GM18907 (cell line): ENCODE results near the gene TADA2A.
A peak's percentile ranks its signal among the peaks of the same experiment; 100 is the strongest.

Experiments used
- ATAC-seq: cut with Tn5 transposase; IDR thresholded peaks from one replicate; pipeline ENCODE4 v1.9.1; 2021; ENCODE audit warnings: mild to moderate bottlenecking, moderate library complexity; ENCODE audit not compliant: unreplicated experiment

Gene TADA2A, protein sequence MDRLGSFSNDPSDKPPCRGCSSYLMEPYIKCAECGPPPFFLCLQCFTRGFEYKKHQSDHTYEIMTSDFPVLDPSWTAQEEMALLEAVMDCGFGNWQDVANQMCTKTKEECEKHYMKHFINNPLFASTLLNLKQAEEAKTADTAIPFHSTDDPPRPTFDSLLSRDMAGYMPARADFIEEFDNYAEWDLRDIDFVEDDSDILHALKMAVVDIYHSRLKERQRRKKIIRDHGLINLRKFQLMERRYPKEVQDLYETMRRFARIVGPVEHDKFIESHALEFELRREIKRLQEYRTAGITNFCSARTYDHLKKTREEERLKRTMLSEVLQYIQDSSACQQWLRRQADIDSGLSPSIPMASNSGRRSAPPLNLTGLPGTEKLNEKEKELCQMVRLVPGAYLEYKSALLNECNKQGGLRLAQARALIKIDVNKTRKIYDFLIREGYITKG

DNA sequence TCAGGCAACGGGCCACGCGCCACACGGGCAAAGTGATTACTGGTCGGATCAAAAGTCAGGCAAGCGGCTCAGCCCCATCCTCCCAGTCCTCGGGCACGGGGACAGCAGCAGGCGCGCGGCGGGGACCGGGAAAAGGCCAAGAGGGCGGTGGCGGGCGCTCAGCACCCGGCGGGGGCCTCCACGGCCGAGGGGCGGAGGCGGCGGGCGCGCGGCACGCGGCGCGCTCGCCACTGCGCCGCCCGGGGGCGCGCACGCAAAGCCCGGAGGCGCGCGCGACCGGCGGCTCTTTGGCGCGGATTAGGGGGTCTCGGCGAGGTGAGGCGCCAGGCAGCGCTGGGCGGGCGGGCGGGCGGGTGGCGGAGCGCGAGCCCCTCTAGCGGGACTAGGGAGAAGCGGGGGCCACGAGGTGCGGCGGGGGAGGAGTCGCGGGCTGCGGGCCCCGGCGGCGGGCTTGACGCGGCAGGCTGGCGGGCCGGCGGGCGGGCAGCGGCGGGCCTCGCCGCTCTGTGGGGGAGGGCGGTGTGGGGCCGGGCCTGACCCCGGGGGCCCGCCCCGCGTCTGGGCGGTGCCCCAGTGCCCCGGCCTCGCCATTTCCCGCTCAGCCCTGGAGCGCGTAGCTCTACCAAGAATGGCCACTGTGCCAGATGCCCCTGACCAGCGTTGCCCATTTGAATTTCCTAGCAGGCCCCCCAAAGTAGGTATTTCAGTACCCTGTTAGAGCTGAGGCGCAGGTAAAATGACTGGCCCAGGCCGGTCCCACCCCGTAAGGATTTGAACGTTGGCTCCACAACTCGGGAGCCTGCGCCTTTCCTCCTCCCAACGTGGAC is at the start of gene TADA2A, which contains the start of gene ACACA:
Gene TADA2A, plus strand, starts transcription at position 252 of the 827 bp plus-strand sequence. CDS start 4,480 bp downstream, outside the sequence.
Gene ACACA, minus strand, starts transcription at position 202 of the 827 bp plus-strand sequence. CDS start 537 bp downstream, outside the sequence.
- ATAC-seq = peak; percentile 77

DNA sequence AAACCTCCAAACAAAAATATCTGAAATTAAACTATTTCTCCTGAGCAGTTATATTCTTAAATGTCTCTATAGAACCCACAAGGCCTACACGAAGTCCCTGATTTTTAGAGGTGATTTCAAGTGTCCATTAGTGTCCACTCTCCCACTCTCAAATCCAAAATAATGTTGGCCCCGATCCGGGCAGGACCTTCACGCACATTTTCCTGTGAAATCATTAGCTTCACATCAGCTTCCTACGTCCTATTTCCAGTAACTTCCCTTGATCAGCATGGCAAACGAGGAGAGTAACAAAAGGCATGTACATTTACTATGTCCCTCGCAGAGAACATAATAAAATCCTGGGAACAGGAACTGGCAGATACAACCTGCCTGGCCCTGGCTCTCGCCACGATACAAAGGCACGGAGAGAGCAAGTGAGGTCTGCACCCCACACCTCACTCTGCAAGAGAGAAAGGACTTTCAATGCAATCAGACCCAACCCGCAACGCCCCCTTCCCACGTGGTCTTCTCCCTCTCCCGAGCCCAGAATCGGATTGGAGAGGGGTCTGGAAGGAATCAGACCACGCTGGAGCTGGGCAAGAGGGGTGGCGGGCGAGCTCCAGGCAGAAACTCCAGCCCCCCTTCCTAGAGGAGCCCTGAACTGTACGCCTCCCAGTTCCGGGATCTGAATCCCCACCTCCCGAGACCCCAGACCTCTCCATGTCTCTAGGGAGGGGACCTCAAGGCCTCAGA is 48.4 kb upstream of the TADA2A start:
- peak; percentile 25 for ATAC-seq

DNA sequence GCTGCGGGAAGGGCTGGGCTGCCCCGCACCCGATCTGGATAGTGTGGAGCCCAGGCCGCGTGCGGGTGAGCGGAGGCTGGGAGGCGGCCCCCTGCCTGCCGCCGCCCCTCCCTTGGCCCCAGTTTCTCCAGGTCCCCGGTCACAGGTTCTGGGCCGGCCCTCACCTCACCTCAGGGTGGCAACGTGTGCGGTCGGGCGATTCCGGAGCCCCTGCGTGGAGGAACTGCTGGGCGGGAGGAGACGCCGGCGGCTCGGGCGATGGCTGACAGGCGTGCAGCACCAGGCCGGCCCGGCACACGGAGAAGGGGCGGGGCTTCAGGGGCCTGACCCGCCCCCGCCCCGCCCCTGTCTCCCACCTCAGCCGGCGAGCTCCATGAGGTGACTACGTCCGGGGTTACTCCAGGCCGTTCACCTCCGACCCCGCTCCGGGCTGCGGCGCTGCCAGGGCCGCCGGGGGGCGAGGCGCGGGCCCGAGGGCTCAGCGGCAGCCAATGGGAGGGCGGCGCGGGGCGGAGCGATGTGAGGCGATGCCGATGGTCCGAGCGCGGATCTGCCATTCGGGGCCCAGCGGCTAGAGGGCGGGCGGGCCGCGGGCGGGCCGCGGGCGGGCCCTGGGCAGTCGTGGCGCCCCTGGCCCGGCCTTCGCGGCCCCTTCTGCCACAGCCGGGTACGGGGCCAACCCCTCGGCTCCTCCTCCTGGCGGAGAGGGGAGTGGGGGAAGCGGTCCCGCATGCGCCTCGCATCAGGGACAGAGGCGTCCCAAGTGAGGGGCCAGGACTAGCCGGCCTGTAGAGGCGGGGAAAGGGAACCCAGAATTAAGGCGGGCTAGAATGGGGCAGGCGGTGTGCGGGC is 47.6 kb upstream of the TADA2A start:
- ATAC-seq = peak; percentile 90

DNA sequence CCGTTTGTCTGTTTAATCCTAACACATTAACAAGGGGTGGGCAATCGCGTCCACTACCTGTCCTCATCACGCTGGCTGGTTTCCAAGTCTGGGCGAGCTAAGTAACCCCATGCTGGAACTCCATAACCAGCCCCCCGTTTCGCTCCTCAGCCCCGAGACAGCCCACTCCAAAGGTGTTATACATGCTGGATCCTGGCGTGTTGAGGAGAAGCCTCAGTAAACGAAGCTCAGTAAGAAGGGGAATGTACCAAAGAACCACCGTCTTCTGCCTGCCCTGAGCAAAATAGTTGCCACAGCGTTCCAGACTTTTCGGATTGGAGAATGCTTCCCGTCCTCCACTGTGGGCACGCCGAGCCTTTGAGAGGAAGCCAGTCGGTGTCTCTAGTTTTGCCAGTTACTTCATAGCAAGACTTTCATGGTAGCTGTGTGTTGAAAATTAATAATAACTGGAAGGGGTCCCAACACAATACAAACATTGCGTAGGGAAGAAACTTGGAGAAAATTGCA is 47.0 kb upstream of the TADA2A start:
- ATAC-seq = no peak

DNA sequence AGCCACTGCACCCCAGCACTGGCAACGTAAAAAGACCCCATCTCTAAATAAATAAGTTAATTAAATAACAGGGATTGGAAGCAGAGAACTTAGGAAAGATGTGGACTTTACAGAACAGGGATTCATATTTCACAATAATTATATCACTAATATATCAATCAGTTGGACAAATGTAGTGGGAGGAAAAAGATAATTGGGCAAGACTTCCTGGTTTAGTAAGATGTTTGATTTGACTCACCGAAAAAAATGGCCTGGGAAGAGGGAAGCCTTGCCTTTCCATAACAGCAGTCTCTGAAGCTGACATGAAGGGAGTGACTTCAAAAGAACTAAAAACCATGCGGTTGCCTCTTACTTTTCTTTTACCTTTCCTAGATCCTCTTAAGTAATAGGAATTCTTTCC is 46.1 kb upstream of the TADA2A start:
- no peak for ATAC-seq

DNA sequence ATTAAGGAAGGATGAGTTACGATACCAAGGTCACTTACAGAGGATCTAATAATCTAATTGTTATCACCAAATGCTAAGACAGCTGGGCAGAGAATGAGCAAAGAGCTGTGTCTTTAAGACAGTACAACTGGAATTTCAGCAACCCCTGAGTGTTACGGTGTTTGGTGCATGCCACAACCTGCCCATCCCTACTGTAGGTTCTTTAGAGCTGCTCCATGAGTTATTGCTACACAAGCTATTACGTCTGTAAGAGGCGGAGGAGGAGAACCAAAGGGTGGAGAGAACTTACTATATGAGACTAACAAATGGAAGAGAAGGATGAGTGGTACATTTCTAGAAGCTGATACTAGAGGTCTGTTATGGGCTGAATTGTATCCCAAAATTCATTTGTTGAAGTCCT is 45.1 kb upstream of the TADA2A start:
- ATAC-seq = no peak

DNA sequence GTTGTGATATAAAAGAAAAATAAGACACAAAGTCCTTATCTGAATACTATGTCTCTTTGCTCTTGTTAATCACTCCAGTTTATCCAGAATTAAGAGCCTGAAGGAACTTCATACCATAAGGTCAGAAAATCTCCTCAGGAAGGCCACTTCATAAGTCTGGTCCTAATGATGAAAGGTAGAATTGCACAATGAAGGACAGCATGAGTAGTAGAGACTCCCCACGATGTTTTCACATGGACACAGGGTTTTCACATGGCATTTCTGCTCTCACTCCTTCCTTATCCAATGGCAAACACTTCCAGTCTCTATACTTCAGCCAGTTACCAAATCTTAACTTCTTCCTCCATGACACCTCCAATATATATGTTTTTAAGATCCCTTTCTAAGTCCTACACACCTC is 41.1 kb upstream of the TADA2A start:
- ATAC-seq = no peak

DNA sequence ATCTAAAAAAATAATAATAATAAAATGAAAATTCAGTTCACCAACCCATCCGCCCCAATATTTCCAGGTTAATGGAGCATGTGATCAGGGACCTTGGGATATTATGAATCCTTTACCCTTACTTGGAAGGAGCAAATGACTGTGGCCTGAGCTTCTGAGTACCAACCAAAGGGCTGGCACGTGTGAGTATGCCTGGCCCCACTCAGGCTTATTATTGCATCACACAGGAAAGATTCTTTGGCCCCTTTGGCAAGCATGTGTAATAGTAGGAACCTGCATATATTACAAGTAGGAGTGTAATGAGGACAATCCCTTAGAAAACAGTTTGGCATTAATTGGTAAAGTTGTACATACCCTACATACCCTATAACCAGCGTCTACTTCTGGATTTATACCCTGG is 38.1 kb upstream of the TADA2A start:
- no peak for ATAC-seq

DNA sequence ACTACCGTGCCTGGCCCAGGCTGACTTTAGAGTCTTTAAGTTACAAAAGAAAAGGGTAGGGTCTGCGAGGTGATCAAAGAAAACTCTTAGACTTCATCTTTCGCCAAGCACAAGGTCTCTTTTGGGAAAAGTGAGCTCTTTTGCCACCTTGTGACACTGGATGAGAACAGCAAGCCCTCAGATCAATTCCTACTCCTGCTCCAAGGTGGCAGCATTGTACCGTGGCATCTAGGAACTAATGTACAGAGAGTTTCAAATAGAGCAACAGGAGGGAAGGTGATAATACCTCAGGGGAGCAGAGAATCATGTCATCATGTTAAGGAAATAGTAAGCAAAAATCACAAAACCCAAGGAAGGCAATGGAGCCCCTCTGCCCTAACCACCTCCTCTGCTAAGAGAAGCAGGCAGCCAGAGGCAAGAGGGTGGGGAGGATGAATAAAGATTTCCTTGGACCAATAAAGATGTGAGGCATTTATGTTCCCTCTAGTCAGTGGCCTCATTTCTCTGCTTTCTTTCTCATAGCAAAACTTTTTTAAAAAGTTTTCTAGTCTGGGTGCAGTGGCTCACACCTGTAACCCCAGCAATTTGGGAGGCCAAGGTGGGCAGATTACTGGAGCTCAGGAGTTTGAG is 33.0 kb upstream of the TADA2A start:
- peak; percentile 71 for ATAC-seq

DNA sequence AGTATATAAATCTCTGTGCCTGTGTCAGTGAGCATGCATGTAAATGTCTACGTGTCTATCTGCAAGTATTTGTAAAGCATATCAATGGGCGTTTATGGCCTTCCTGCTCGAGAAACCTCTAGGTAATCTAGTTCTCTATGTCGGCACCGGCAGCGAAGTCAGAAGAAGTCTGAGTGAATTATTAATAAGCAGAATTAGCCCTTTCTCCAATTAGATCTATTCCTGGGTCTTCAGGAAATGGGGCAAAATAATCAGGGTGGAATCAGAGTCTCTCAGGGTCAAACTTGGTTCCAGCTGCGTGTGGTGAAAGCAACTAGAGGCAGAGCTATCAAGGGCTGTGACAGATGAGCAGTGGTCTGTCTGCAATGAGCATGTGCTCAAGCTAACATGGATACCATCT is 31.0 kb upstream of the TADA2A start, which contains the start of gene C17orf78:
Gene C17orf78, plus strand, starts transcription at position 280 of the 400 bp plus-strand sequence. Its CDS starts 108 bp downstream, at position 388.
- no peak for ATAC-seq

DNA sequence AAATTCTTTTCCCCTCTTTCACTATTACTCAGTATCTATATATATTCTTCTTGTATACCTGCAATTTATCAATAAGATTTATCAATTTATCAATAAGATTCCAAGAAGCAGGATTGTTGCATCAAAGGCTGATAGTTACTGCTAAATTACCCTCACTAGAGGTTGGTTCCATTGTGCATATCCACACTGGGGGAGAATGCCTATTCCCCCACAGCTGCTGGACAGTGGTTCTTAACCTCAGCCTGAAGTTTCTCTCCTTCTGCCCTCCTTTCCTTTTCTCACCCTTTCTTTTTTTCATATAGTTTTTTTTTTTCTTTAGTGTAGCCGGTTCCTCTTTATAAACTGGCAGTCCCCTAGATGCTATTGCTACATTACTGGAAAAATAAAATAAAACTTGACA is 24.6 kb upstream of the TADA2A start:
- no peak for ATAC-seq

DNA sequence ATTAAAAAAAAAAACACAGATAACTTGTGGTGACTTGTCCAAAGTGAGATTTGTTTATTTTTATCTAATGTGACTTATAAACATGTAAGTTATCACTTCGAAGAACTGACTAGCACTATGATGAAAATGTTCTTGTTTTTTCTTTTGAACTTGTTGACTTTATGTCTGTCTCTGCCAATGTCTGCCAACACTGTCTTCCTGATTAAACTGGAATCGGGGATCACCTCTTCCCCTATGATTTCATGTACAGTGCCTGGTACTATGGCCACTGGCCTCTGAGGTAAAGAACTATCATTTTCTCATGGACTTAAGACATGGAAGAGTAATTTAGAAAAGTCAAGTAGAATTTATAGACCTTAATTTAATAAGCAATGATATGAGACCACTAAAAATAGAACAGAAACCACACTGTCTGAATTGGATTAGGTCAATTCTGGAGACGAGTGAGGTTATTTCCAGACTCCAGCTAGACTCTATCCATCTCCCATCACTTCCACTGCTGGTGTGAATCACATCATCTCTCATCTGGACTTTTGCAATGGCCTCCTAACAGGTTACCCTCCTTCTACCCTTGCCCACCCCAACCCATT is 22.0 kb upstream of the TADA2A start:
- no peak for ATAC-seq

DNA sequence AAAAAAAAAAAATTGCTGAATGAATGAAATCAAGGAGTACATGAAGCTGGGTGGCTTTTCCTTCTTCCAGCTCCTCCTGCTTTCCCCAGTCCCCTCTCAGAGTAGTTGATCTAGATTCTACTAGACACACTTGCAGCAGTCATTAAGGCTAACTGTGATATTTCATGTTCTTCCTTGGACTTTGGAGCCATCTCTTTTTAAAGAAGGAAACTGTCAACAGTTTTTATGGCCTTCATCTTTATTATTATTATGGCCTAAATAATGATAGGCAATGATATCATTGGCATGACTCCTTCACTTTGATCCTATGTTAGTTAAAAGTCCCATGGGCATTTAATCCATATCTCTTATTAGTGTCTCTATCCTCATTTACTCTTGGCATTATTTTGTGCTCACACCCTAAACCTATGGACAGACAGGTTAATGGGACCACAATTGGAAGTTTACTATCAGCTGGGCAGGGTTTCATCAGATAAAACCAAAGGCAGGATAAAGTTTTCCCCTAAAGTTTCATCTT is 21.2 kb upstream of the TADA2A start:
- ATAC-seq = no peak

DNA sequence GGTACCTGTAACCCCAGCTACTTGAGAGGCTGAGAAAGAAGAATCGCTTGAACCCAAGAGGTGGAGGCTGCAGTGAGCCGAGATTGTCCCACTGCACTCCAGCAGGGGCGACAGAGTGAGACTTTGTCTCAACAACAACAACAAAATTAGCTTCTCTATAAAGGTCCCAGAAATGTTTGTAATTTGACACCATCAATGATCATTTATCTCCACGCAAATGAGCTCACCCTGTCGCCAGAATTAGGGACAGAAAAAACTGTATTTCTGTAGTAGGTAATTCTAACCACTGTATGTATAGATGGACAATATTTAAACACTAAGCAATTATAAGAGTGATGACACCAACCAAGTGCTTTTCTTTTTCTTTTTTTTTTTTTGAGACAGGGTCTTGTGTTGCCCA is 20.2 kb upstream of the TADA2A start:
- no peak for ATAC-seq

DNA sequence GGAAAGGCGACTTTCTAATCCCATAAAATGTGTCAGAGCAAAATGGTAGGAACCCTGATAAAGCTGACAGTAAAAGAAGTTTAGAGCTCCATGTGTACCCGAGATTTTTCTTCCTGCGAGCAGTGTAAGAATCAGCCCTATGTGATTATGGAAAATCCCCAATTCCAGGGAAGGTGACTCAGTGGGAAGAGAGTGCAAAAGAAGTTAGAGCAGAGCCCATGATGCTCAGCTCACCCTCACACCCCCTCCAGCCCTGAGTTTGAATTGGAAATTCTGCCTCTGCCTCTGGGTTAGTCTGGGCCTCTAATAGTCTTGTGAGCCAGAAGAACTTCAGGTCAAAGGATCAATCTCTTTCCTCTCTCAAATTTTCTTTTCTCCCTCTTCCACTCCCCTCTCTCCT is 18.4 kb upstream of the TADA2A start:
- no peak for ATAC-seq

DNA sequence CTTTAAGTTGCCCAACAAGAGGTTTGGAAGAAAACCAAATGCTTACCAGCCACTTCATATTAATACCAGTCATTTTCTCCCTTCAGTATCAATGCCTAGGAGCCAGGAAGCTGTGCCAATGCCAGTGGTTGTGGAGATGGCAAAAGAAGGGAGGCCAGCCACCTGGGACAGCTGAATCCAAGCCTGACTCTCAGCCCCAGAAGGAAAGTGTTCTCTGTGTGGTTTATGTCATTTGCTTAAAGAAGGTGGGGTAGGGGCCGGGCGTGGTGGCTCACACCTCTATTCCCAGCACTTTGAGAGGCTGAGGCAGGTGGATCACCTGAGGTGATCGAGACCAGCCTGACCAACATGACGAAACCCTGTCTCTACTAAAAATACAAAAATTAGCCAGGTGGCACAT is 17.5 kb upstream of the TADA2A start:
- ATAC-seq = no peak

DNA sequence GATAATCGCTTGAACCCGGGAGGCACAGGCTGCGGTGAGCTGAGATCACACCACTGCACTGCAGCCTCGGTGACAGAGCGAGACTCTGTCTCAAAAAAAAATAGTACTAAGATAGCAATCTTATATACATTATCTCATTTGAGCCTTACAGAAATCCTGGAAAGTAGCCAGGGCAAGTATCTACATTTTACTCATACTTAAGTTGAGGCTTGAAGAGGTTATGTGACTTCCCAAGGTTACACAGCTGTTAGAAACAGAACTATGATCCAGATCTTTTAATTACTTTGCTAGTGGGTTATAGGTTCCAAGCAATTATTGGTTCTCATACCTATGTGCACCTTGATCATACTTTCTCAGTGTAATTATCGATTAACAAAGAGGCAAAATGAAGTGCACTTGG is 15.5 kb upstream of the TADA2A start:
- ATAC-seq = no peak

DNA sequence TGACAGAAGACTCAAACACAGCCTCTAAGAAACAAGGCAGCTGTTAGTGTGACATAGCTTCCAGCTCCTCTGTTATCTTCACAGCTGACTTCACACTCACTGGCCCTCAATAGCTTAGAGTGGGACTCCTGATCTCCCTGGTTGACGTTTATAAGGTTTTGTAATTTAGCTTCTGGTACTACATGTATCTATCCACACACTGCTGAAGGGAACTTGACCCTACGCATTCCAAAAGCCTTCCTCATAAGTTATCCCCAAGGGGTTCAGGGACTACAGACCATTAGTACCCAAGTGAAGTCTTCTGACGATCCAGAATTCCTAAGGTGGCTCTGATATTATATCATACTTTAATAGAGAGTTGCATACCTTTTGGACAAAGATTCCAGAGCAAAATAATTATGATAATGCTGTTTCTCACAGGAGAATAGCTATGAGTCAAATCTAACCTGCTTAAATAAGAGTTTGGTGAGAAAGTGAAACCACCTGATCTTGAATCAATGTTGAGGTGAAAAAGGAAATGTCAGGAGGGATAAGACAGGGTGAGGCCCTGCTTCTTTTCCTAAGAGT is 14.6 kb upstream of the TADA2A start:
- peak; percentile 55 for ATAC-seq

DNA sequence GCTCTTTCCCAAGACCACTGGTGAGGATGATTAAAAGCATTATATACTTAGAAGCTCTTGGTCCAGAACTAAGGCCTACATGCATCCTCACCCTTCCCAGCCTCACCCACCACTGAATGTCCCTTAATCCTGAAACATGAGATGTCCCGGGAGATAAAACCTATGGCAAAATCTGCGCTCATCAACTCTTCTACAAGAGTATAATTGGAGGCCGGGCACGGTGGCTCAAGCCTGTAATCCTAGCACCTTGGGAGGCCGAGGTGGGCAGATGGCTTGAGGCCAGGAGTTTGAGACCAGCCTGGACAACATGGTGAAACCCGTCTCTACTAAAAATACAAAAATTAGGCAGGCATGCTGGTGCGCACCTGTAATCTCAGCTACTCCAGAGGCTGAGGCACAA is 13.3 kb upstream of the TADA2A start:
- no peak for ATAC-seq
